ENCODE data around the gene CCDC88C. TPM values are rescaled to one million over a fixed set of nuclear protein-coding genes. Genes with fewer than 3 reads are reported as not detected.

Gene CCDC88C
- total RNA-seq, 1 experiment from 2014 or later = 21.3 TPM

- no peak overlapping the region for H3K27ac ChIP-seq (ENCODE audit: low read length)
- BruUV-seq (replicated peaks) = no TSS peak
- TF ChIP-seq SIN3A (IDR thresholded peaks at IDR 0.05; ENCODE audit: borderline replicate concordance, insufficient read depth, low read depth, low read length) (no peak), TCF7L2 (IDR thresholded peaks at IDR 0.05; ENCODE audit: low read depth, low read length) (no peak), POLR2AphosphoS5 (IDR thresholded peaks at IDR 0.05; ENCODE audit: low read depth, low read length) (no peak)
- TF ChIP-seq, protein P1, sequence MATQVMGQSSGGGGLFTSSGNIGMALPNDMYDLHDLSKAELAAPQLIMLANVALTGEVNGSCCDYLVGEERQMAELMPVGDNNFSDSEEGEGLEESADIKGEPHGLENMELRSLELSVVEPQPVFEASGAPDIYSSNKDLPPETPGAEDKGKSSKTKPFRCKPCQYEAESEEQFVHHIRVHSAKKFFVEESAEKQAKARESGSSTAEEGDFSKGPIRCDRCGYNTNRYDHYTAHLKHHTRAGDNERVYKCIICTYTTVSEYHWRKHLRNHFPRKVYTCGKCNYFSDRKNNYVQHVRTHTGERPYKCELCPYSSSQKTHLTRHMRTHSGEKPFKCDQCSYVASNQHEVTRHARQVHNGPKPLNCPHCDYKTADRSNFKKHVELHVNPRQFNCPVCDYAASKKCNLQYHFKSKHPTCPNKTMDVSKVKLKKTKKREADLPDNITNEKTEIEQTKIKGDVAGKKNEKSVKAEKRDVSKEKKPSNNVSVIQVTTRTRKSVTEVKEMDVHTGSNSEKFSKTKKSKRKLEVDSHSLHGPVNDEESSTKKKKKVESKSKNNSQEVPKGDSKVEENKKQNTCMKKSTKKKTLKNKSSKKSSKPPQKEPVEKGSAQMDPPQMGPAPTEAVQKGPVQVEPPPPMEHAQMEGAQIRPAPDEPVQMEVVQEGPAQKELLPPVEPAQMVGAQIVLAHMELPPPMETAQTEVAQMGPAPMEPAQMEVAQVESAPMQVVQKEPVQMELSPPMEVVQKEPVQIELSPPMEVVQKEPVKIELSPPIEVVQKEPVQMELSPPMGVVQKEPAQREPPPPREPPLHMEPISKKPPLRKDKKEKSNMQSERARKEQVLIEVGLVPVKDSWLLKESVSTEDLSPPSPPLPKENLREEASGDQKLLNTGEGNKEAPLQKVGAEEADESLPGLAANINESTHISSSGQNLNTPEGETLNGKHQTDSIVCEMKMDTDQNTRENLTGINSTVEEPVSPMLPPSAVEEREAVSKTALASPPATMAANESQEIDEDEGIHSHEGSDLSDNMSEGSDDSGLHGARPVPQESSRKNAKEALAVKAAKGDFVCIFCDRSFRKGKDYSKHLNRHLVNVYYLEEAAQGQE (IDR thresholded peaks at IDR 0.05; ENCODE audit: insufficient read depth in 1 of 2, low read depth in 2 of 2, low read length in 1 of 2) = no peak
- TF ChIP-seq, protein P2, sequence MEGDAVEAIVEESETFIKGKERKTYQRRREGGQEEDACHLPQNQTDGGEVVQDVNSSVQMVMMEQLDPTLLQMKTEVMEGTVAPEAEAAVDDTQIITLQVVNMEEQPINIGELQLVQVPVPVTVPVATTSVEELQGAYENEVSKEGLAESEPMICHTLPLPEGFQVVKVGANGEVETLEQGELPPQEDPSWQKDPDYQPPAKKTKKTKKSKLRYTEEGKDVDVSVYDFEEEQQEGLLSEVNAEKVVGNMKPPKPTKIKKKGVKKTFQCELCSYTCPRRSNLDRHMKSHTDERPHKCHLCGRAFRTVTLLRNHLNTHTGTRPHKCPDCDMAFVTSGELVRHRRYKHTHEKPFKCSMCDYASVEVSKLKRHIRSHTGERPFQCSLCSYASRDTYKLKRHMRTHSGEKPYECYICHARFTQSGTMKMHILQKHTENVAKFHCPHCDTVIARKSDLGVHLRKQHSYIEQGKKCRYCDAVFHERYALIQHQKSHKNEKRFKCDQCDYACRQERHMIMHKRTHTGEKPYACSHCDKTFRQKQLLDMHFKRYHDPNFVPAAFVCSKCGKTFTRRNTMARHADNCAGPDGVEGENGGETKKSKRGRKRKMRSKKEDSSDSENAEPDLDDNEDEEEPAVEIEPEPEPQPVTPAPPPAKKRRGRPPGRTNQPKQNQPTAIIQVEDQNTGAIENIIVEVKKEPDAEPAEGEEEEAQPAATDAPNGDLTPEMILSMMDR (IDR thresholded peaks at IDR 0.05) = no peak
- no peaks in the 10 kb centered on the region; the same call in 1 of the 2 replicates for H3K36me3 ChIP-seq (ENCODE audit: control insufficient read depth, insufficient read depth, low read length)
- H3K9me3 ChIP-seq (ENCODE audit: control insufficient read depth, insufficient read depth, low read depth, low read length) = no peaks in the 10 kb centered on the region
- H3K4me1 ChIP-seq (ENCODE audit: control insufficient read depth, insufficient read depth, low read length) = no peaks in the 10 kb centered on the region
- ATAC-seq (no peak), DNase-seq (ENCODE audit: low read depth, low spot score) (no peak)
- intact Hi-C loops (cut with micrococcal nuclease; ENCODE audit: unreplicated experiment) = no loop called here
- H3K4me3 ChIP-seq (ENCODE audit: low read depth in 2 of 2, low read length in 2 of 2) = no peak overlapping the region
- in situ Hi-C loops (cut with HindIII; ENCODE audit: low pct_unique_long_range_greater_than_20kb, low sequenced_read_pairs) = no loop called here
- CTCF ChIA-PET = no interaction called here
- POLR2A ChIA-PET = no interaction called here
- H3K27me3 ChIP-seq (ENCODE audit: control insufficient read depth, insufficient read depth, low read length) = no peaks in the 10 kb centered on the region
These were observed 113.7 kb downstream of the CCDC88C start for GRCh38 chr14:91303924-91304229.

DNA sequence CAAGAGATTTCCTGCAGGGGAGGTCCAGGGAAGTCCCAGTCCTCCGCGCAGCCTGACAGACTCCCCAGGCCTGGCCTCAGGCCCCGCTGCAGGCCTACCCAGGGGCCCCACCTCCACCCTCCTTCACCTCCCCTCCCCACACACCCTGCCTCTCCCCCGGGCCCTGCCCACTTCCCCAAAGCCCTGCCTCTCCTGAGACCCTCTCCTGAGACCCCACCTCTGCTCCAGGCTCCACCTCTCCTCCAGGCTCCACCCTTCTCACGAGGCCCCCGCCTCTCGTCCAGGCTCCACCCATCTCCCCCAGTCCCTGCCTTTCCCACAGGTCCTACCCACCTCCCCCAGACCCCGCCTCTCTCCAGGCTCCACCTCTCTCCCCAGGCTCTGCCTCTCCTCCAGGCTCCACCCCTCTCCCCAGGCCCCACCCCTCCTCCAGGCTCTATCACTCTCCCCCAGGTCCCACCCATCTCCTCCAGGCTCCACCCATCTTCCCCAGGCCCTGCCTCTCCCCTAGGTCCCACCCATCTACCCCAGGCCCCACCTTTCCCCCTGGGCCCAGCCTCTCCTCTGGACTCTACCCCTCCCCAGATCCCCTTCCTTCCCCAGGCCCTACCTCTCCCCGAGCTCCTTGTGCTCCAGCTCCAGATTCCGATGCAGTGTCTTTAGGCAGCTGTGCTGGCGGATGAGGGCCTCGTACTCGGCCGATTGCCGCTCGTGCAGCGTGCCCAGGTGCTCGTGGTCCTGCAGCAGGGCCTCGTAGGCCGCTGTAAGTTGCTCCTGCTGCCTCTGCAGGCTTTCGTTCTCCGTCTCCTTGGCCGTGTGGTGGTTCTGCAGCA is 114.3 kb downstream of the CCDC88C start:
- Histone ChIP-seq H3K4me3 (ENCODE audit: low read depth in 2 of 2, low read length in 2 of 2) (no peak overlapping the region), H3K36me3 (ENCODE audit: control insufficient read depth, insufficient read depth, low read length) (no peaks in the 10 kb centered on the region; the same call in 1 of the 2 replicates), H3K27me3 (ENCODE audit: control insufficient read depth, insufficient read depth, low read length) (no peaks in the 10 kb centered on the region), H3K4me1 (ENCODE audit: control insufficient read depth, insufficient read depth, low read length) (no peaks in the 10 kb centered on the region), H3K27ac (ENCODE audit: low read length) (no peak overlapping the region), H3K9me3 (ENCODE audit: control insufficient read depth, insufficient read depth, low read depth, low read length) (no peaks in the 10 kb centered on the region)
- CTCF ChIA-PET = interaction anchor here (0.5 kb wide), 1 partner anchor 303 kb away, joined by 4 read pairs; no protein-coding TSS in a partner anchor
- in situ Hi-C loops (cut with HindIII; ENCODE audit: low pct_unique_long_range_greater_than_20kb, low sequenced_read_pairs) (no loop called here), intact Hi-C loops (cut with micrococcal nuclease; ENCODE audit: unreplicated experiment) (no loop called here)
- BruUV-seq (replicated peaks) = no TSS peak
- POLR2A ChIA-PET = interaction anchor here (0.6 kb wide), 1 partner anchor 152 kb away, joined by 5 read pairs; no protein-coding TSS in a partner anchor
- no peak for TF ChIP-seq POLR2AphosphoS5 (IDR thresholded peaks at IDR 0.05; ENCODE audit: low read depth, low read length)
- no peak for TF ChIP-seq TCF7L2 (IDR thresholded peaks at IDR 0.05; ENCODE audit: low read depth, low read length)
- no peak for TF ChIP-seq SIN3A (IDR thresholded peaks at IDR 0.05; ENCODE audit: borderline replicate concordance, insufficient read depth, low read depth, low read length)
- TF ChIP-seq, protein P2 (IDR thresholded peaks at IDR 0.05) = no peak
- TF ChIP-seq, protein P1 (IDR thresholded peaks at IDR 0.05; ENCODE audit: insufficient read depth in 1 of 2, low read depth in 2 of 2, low read length in 1 of 2) = no peak
- no peak for DNase-seq (ENCODE audit: low read depth, low spot score)
- peak; percentile 86 for ATAC-seq
